Superior temporal gyrus (tissue), 1 donor: ENCODE results near the gene EP300.
"Not testable (repeated sequence)": the region's sequence is repeated elsewhere in the genome, so short reads cannot be mapped to it uniquely, and the experiment has no call there.

Experiments
- DNase-seq: peaks from one replicate; pipeline ENCODE4 v3.0.0-alpha.2; 2016; ENCODE audit errors: extremely low spot score

The EP300 gene

DNA sequence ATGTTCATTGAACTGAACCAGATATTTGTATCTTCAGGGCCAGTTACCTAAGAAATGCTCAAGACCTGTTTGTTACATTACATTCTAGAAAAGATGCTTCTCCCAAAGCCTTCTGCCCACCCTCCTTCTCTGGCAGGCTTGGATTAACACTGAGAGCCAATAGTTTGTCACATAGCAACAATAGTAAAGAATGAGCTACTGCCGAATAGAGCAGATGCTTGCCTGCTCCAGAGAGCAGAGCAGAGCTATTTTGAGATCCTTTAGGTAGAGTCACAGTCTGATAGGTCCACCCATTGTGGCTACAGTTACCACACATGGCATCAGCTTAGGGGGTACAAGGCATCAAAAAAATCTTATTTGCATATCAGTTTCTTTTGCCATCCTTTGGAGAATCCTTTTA, 13.5 kb upstream of the EP300 start:
- no peak for DNase-seq

GRCh38 chr22:41085842-41086241, 6.5 kb upstream of the EP300 start:
- DNase-seq = no peak

GRCh38 chr22:41091132-41092022, 1.0 kb upstream of the EP300 start:
- DNase-seq = peak; percentile 97

- DNase-seq = peak; percentile 45
These were observed 537 bp downstream of the EP300 start for GRCh38 chr22:41092847-41093411.

GRCh38 chr22:41094041-41094593, 1.7 kb downstream of the EP300 start:
- peak; percentile 53 for DNase-seq

DNA sequence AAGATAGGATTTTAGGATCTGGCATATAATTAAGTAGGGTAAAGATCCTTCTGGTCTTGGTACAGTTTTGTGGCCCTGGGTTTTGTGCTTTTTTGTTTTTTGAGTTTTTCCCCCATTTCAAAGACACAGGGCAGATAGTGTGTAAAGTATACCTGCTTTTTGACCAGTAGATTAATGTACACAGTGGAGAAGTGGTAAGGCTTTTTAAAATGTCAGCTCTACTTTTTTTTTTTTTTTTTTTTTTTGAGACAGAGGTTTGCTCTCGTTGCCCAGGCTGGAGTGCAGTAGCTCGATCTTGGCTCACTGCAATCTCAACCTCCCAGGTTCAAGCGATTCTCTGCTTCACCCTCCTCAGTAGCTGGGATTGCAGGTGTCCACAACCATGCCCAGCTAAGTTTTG, 4.0 kb downstream of the EP300 start:
- no peak for DNase-seq

DNA sequence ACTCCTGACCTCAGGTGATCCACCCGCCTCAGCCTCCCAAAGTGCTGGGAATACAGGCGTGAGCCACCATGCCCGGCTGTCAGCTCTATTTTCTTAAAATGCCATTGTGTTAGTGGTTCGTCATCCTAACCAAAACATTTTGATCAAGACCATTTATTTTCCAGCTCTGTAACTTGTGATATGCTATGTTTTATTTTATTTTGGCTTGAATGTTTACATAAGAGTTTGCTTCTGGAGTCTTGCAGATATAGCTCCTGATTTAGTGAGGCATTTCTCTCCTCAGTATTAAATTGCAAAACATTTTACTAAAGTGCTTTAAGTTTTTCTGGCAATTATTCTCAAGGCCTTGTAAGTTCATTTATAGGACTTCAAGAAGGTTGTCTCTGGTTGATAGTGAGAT, 4.4 kb downstream of the EP300 start:
- DNase-seq = no peak

- DNase-seq = no peak
These were observed 6.6 kb downstream of the EP300 start for GRCh38 chr22:41099036-41099435.

DNA sequence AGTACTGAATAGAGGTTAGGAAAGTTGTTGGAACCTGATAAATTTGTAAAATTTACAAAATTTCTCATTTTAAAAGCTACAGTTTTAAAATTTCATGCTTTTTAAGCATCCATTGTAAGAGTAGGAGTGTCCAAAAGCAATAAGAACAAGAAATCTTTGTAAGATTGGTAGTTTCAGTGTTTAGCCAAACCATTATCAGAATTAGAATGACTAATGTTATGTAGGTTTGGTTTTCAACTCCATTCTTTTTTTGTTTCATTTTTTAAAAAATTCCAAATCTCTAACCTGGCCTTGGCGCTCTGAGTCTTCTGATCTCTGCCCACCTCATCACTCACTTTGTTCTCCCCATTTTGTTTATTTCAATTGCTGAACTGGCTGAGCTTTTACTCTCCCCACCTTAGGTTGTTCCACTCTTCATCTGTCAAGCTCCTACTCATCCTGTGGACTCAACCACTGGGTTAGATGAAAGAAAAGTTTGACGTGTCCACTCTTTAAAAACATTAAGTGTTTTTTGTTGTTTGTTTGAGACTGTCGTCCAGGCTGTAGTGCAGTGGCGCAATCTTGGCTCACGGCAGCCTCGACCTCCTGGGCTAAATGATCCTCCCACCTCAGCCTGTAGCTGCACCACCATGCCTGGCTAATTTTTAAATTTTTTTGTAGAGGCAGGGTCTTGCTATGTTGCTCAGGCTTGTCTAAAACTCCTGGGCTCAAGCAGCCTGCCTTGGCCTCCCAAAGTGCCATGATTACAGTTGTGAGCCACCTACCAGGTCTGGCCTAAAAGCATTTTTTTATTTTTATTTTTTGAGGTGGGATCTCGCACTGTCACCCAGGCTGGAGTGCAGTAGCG, 14.0 kb downstream of the EP300 start:
- DNase-seq = no peak

- not testable (repeated sequence) for DNase-seq
These were observed 14.6 kb downstream of the EP300 start for GRCh38 chr22:41106969-41107325.

DNA sequence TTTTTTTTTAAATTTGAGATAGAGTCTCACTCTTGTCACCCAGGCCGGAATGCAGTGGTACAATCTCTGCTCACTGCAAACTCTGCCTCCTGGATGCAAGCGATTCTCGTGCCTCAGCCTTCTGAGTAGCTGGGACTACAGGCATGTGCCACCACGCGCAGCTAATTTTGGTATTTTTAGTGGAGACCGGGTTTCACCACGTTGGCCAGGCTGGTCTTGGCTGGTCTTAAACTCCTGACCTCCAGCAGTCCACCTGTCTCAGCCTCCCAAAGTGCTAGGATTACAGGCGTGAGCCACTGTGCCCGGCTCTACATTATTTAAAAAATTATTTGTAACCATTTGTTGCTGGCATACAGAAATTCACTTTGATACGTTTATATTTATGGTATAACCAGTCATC, 18.6 kb downstream of the EP300 start:
- no peak for DNase-seq

DNA sequence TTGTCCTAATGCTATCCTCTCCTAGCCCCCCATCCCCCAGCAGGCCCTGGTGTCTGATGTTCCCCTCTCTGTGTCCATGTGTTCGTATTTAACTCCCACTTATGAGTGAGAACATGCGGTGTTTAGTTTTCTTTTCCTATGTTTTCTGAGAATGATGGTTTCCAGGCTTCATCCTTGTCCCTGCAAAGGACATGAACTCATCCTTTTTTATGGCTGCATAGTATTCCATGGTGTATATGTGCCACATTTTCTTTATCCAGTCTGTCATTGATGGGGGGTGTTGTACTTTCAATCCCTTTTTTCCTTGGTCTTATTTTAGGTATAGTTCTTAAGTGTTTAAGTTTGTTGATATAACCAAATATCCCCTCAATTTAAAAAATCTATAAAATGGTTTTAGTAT, 23.9 kb downstream of the EP300 start:
- no peak for DNase-seq

- DNase-seq = no peak
These were observed 25.0 kb downstream of the EP300 start for GRCh38 chr22:41117127-41117965.

DNA sequence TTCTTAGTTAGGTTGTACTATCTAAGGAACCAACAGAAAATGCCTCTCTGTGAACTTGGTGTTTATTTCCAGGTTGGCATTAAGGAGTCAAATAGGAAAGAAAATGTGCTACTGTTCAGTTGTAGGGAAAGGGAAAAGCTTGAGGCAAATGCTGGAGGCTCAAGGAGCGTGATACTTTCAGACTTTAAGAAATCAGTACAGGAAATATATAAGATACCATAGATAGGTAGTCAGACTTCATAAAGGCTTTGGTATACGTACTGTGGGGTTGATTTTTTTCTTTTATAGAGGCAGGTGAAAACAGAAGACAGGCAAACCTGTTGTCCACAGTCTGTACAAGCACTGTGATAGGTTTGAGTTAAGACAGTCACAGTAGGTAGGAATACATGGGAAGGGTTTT, 30.8 kb downstream of the EP300 start:
- no peak for DNase-seq

DNA sequence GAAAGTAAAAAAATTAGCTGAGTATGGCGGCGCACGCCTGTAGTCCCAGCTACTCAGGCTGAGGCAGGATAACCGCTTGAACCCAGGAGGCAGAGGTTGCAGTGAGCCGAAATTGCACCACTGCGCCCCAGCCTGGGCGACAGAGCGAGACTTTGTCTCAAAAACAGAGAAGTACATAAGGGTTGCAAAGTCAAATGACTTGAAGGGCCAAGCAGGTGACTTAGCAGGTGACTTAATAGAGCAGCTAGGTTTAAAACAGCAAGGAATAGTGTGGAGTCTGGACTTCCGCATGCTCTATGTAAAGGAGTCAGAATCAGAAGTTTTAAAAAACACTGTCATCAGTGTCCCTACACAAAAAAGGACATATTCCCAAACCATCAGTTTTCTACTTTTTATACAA, 31.7 kb downstream of the EP300 start:
- no peak for DNase-seq

DNA sequence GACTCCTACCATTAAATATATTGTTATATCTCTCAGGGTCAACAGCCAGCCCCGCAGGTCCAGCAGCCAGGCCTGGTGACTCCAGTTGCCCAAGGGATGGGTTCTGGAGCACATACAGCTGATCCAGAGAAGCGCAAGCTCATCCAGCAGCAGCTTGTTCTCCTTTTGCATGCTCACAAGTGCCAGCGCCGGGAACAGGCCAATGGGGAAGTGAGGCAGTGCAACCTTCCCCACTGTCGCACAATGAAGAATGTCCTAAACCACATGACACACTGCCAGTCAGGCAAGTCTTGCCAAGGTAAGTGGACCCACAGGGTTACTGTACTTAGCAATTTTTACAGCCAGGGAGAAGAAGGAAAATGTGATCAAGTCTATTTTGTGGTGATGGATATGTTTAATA, 35.1 kb downstream of the EP300 start:
- no peak for DNase-seq

GRCh38 chr22:41128606-41129005, 36.2 kb downstream of the EP300 start:
- no peak for DNase-seq

GRCh38 chr22:41132550-41132949, 40.2 kb downstream of the EP300 start:
- no peak for DNase-seq

- peak; percentile 39 for DNase-seq
These were observed 48.1 kb downstream of the EP300 start for GRCh38 chr22:41140365-41140957.

- not testable (repeated sequence) for DNase-seq
These were observed 53.5 kb downstream of the EP300 start for GRCh38 chr22:41145921-41146320.

DNA sequence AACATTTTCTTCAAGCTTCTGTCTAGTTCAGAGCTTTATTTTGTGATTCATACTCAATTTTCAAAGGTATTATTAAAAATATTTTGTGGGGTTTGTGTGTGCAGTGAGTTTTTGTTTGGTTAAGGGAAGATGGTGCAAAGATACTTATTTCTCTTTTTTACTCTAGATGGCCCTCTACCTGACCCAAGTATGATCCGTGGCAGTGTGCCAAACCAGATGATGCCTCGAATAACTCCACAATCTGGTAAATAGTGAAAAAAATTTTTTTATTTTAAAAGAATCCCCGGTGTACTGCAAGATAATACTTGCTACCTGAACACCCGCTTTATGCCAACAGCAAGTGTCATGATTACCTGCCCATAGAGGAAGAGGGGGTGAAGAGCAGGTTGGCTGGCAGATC, 54.2 kb downstream of the EP300 start:
- no peak for DNase-seq
